Measurements from ENCODE around the gene NLGN1.

DNA sequence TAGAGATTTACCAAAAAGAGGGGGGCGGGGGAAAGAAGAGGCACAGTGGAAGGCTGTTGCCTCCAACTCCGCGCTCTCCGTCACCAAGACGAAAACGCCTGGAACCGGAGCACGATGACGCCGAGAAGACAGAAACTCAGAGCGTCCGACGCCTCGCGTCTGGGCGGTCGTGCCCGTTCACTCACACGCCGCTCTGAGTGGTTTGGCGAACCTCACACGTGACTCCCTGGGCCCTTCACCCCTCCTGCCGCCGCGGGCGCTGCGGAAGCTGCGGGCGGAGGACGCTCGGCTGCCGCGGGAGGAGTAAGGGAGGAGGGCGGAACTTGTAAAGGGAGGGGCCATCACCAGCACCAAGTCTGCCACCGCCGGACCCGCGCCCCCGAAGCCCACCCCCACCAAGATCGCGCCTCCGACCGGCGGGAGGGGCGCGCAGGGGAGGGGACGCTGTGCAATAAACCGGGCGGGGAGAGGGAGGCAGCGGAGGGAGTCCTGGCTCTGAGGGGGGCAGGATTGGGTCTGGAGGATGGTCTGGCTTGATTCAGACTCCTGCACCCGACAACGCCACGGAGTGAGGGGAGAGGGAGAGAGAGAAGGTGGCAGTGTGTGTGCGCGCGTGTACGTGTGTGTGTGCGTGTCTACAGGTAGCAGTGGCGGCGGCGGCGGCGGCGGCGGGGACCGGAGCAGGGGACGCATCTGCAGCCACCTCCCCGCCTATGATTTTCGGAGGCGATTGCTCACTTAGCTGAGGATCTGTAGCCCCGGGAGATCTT lies 1.9 kb upstream of the NLGN1 start:
- TF ChIP-seq ZNF136 (CRISPR knock-in tag; IDR thresholded peaks at IDR 0.05; ENCODE audit: low read depth): no peak
- TF ChIP-seq, protein P1, sequence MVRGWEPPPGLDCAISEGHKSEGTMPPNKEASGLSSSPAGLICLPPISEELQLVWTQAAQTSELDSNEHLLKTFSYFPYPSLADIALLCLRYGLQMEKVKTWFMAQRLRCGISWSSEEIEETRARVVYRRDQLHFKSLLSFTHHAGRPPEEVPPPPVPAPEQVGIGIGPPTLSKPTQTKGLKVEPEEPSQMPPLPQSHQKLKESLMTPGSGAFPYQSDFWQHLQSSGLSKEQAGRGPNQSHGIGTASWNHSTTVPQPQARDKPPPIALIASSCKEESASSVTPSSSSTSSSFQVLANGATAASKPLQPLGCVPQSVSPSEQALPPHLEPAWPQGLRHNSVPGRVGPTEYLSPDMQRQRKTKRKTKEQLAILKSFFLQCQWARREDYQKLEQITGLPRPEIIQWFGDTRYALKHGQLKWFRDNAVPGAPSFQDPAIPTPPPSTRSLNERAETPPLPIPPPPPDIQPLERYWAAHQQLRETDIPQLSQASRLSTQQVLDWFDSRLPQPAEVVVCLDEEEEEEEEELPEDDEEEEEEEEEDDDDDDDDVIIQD (CRISPR knock-in tag; IDR thresholded peaks at IDR 0.05; ENCODE audit: low read depth): no peak
- TF ChIP-seq, protein P2, sequence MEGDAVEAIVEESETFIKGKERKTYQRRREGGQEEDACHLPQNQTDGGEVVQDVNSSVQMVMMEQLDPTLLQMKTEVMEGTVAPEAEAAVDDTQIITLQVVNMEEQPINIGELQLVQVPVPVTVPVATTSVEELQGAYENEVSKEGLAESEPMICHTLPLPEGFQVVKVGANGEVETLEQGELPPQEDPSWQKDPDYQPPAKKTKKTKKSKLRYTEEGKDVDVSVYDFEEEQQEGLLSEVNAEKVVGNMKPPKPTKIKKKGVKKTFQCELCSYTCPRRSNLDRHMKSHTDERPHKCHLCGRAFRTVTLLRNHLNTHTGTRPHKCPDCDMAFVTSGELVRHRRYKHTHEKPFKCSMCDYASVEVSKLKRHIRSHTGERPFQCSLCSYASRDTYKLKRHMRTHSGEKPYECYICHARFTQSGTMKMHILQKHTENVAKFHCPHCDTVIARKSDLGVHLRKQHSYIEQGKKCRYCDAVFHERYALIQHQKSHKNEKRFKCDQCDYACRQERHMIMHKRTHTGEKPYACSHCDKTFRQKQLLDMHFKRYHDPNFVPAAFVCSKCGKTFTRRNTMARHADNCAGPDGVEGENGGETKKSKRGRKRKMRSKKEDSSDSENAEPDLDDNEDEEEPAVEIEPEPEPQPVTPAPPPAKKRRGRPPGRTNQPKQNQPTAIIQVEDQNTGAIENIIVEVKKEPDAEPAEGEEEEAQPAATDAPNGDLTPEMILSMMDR (CRISPR knock-in tag; IDR thresholded peaks at IDR 0.05): no peak
- no peak for TF ChIP-seq ZNF850 (CRISPR knock-in tag; conservative IDR thresholded peaks at IDR 0.05)
- TF ChIP-seq, protein P3, sequence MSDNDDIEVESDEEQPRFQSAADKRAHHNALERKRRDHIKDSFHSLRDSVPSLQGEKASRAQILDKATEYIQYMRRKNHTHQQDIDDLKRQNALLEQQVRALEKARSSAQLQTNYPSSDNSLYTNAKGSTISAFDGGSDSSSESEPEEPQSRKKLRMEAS (IDR thresholded peaks at IDR 0.05): no peak
- no peak for TF ChIP-seq ZNF329 (CRISPR knock-in tag; IDR thresholded peaks at IDR 0.05; ENCODE audit: low read depth)
